GM12892 (cell line): Measurements from ENCODE around the gene GLP2R.

Source experiments
- POLR2A ChIP-seq: IDR thresholded peaks from 2 replicates; pipeline ENCODE4 v1.6.1; 2011; ENCODE audit warnings: low read depth, low read length, control low read depth
- POLR2AphosphoS5 ChIP-seq: IDR thresholded peaks from 2 replicates; pipeline ENCODE4 v1.6.1; 2011; ENCODE audit warnings: low read depth, low read length, control low read depth
- TAF1 ChIP-seq: IDR thresholded peaks from 2 replicates; pipeline ENCODE4 v1.6.1; 2011; ENCODE audit warnings: low read depth, mild to moderate bottlenecking, control low read depth, low read length, borderline replicate concordance

DNA sequence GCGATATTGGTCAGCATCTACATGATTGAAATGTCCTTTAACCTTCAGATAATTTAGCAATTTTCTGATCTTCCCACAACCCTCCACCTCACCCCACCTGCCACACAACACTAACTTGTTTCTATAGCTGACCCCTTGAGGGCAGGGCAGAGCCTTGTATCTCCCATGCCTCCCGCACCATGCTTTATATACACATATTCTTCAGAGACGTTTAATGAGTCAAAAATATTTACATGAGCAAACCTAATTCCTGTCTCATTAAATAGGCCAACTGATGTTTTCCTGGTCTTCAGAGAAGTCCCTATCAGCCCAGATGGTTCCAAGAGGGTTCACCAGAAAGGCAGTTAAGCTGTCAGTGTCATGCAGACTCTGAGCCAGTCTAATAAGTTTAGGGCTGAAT, 27.7 kb upstream of the GLP2R start:
- no peak for TF ChIP-seq TAF1
- TF ChIP-seq POLR2A, result no peak
- no peak for TF ChIP-seq POLR2AphosphoS5
